ENCODE results near the gene STAG1.

STAG1 gene

GRCh38 chr3:136300444-136300843 is 451.7 kb downstream of the STAG1 start:
- DNase-seq, result no peak

- no peak for DNase-seq
Observed at GRCh38 chr3:136297826-136298225, 454.4 kb downstream of the STAG1 start.

DNA sequence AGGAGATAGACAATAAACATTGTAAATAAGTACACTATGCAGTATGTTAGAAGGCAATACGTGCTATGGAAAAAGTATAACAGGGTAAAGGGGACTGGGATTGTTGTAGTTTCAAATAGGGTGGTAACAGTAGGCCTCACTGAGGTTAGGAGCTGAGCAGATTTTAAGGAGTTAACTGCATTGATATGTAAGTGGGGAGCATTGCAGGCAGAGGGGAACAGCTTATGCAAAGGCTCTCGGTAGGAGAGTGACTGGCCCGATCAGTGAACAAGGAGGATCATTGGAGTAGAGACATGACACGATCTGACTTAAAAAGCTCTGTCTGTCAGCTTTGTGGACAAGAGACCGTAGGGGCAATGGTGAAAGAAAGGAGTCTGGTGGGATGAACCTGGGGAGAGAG is 455.2 kb downstream of the STAG1 start:
- DNase-seq, result no peak

- no peak for DNase-seq
Observed at GRCh38 chr3:136294176-136294575, 458.0 kb downstream of the STAG1 start.

- DNase-seq, result no peak
Observed at GRCh38 chr3:136293279-136293678, 458.9 kb downstream of the STAG1 start.

- DNase-seq, result no peak
Observed at GRCh38 chr3:136292500-136292899, 459.7 kb downstream of the STAG1 start.

DNA sequence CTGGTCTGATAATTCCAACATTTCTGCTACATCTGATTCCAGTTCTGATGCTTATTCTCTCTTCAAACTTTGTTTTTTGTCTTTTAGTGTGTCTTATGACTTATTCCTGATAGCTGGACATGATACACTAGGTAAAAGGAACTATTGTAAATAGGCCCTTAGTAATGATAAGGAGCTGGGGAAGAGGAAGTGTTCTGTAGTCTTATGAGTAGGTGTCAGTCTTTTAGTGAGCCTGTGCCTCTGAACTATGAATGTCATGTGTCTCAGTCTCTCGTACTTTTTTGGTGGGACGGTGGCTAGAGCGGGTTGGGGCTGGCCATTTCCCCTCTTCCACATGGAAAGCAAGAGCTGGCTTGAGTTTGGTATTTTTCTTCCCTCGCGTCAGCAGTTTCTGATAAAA is 460.9 kb downstream of the STAG1 start:
- no peak for DNase-seq

Measured in activated CD8-positive, alpha-beta memory T cell treated with anti-CD3 and anti-CD28 coated beads, Interleukin-2, amount 50 U/mL, for 4 hours (primary cell).